ENCODE data around the gene WFS1.

GRCh38 chr4:6324999-6325787 is 55.5 kb downstream of the WFS1 start:
- TF ChIP-seq TAF1 (IDR thresholded peaks at IDR 0.05; ENCODE audit: low read depth, low read length) (no peak), POLR2A (IDR thresholded peaks at IDR 0.05; ENCODE audit: low read depth, low read length) (no peak), POLR2AphosphoS5 (IDR thresholded peaks at IDR 0.05; ENCODE audit: low read depth, low read length) (no peak), SPI1 (IDR thresholded peaks at IDR 0.05; ENCODE audit: low read depth, low read length) (no peak), POU2F2 (IDR thresholded peaks at IDR 0.05; ENCODE audit: low read depth, low read length) (no peak), PAX5 (IDR thresholded peaks at IDR 0.05; ENCODE audit: insufficient read depth, low read length, severe bottlenecking) (no peak)
